ENCODE data around the gene RAPH1.

GRCh38 chr2:203470371-203470770, 64.7 kb downstream of the RAPH1 start:
- TF ChIP-seq CTCF (IDR thresholded peaks at IDR 0.05) (no peak), POLR2A (IDR thresholded peaks at IDR 0.05) (no peak)
